Measurements from ENCODE around the gene ANKRA2. TPM values are rescaled to one million over a fixed set of nuclear protein-coding genes. Genes with fewer than 3 reads are reported as not detected.

Gene ANKRA2, protein sequence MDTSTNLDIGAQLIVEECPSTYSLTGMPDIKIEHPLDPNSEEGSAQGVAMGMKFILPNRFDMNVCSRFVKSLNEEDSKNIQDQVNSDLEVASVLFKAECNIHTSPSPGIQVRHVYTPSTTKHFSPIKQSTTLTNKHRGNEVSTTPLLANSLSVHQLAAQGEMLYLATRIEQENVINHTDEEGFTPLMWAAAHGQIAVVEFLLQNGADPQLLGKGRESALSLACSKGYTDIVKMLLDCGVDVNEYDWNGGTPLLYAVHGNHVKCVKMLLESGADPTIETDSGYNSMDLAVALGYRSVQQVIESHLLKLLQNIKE
- total RNA-seq (ENCODE audit: low replicate concordance) = 14.5 and 17.0 TPM in 2 replicates

GRCh38 chr5:73565139-73565968 lies at the start of gene ANKRA2, which contains the start of gene UTP15:
Gene ANKRA2, minus strand, starts transcription at chr5:73565639. Its CDS starts 2,758 bp downstream, at chr5:73562881.
Gene UTP15, plus strand, starts transcription at chr5:73565743. Its CDS starts 1,602 bp downstream, at chr5:73567345.

Other genes starting within 250 kb of the ANKRA2 start
- 0.82 and 2.5 TPM in 2 replicates for gene FOXD1, start 116.9 kb downstream of the ANKRA2 start, total RNA-seq (ENCODE audit: low replicate concordance)
- gene BTF3, start 67.2 kb downstream of the ANKRA2 start, total RNA-seq (ENCODE audit: low replicate concordance) = 120 and 233 TPM in 2 replicates
- gene UTP15, start 104 bp upstream of the ANKRA2 start, total RNA-seq (ENCODE audit: low replicate concordance) = 8.5 and 14.5 TPM in 2 replicates
- 4.3 and 26.2 TPM in 2 replicates for gene ARHGEF28, start 60.6 kb upstream of the ANKRA2 start, total RNA-seq (ENCODE audit: low replicate concordance)

Data from smooth muscle cell of the coronary artery (primary cell).